KBM-7 (cell line): ENCODE results near the gene YTHDF1.
"Not testable (repeated sequence)": the region's sequence is repeated elsewhere in the genome, so short reads cannot be mapped to it uniquely, and the experiment has no call there.

ENCODE experiments used
- DNase-seq: peaks from one replicate; pipeline ENCODE4 v3.0.0-alpha.2; 2015
- in situ Hi-C: fragments of 300-500 bp; cut with MboI; formaldehyde crosslinking; loops from 2 replicates; pipeline ENCODE4 v1.14.3; 2020; ENCODE audit warnings: low sequenced_read_pairs, low pct_unique_long_range_greater_than_20kb, mixed read lengths

YTHDF1 gene

DNA sequence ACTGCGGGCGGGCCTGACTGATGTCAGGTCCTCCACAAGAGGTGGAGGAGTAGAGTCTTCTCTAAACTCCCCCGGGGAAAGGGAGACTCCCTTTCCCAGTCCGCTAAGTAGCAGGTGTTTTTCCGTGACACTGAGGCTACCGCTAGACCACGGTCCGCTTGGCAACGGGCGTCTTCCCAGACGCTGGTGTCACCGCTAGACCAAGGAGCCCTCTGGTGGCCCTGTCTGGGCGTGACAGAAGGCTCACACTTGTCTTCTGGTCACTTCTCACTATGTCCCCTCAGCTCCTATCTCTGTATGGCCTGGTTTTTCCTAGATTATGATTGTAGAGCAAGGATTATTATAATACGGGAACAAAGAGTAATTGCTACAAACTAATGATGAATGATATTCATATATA is 35.4 kb upstream of the YTHDF1 start:
- in situ Hi-C loops: not testable (repeated sequence)

DNA sequence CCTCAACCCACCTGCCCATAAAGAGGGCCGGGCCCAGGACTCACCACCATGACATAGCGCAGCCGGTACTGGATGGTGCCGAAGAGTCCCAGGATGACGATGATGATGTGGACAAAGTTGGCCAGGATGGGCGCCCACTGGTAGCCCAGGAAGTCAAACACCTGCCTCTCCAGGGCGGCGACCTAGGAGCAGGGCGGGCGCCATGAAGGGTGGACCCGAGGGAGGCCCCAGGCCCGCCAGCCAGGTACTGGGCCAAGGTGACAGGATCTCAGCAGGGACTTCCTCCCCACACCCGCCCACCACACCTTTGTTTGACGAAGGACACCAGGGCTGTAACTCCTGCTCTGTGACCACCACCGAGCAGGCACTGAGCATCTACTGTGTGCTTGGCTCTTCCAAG is 34.0 kb upstream of the YTHDF1 start:
- no peak for DNase-seq
- in situ Hi-C loops: no loop called here

More for the DNA sequence above, 35.4 kb upstream of the YTHDF1 start:
- peak; percentile 15 for DNase-seq

DNA sequence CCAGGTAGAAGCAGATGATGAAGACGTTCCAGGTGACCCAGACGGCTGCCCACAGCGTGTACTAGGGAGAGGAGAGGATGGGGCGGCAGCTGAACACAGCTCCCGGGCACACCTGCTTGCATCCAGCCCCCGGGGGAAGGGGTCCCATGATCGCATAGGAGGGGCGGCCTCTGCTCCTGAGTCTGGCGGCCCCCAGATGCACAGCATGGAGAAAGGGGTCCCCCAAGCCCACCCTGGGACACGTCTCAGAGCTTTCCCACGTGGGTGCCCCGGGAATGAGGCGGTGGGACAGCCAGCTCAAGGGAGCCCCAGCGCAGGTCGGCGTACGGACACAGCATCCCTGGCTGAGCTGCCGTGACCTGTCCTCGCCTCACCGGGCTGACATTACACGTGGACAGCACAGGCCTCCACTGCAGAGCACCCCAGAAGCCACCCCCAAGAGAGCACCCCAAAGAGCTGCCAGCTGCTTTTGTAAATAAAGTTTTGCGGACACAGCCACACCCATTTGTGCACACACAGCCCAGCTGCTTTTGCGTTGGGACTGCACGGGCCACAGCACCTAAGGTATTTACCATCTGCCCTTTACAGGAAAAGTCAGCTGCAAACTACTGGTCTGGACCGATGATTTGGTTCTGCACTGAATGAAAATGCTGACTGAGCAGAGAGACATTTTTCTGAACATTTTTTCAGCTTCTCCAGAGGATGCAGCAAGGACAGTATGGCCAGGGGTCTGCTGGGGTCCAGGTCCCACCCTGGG is 33.1 kb upstream of the YTHDF1 start:
- in situ Hi-C loops: no loop called here

DNA sequence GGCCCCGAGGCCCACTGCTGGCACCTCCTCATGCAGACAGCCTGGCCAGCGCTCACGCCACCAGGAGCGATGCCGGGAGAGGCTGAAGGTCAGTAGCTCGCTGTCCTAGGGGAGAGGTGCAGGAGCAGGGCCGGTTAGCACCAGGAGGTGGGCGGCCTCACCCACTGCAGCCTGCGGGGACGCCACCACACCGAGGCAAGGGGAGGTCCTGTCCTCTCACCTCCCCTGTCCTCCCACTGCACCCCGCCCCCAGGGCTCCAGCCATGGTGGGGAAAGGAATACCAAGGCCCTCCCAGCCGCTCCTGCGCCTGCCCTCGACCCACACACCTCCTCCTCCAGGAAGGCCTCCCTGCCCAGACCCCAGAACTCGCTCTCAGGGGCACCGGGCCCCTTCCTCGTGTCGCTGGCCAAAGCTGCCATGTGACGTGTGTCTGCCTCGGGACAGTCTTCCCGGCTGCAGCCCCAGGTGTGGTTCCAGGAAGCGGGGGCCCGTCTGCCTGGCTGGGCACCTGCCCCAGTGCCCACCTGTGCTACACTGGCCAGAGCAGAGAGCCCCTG is 31.8 kb upstream of the YTHDF1 start:
- DNase-seq: no peak
- in situ Hi-C loops: no loop called here

More for the DNA sequence above, 33.1 kb upstream of the YTHDF1 start:
- no peak for DNase-seq

DNA sequence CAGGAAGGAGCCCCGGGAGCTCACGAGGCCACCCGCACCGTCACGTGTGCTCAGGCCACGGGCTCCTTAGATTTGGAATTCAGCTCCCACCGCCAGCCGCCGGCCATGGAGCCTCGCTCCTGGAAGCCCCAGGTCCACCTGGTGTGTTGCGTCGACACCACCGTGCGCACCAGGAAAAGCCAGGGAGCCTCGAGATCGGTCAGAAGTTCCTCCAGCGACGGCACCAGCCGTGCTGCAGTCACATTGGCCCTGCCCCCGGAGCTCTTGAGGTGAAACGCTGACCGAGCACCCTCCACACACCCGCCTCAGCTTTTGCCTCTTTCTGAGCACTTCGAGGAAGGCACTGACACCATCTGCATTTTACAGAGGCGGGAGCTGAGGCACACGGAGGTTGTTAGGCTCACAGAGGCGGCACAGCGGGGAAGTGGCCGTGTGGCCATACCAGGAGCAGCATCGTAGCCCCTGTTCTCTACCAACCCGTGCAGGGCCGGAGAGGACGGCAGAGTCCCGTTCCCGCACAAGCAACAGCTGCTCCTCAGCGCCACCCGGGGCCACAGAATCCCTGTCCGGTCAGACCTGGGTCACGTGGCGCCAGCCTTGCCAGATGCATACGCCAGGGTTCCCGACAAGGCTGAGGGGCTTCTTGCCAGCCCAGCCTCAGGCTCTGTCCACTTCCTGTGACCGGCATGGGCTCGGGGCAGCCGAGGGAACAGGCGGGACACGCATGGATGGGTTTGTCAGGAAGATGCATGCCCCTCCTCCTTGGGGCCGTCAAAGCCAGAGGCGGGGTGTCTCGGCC is 30.8 kb upstream of the YTHDF1 start:
- no peak for DNase-seq
- in situ Hi-C loops: no loop called here

DNA sequence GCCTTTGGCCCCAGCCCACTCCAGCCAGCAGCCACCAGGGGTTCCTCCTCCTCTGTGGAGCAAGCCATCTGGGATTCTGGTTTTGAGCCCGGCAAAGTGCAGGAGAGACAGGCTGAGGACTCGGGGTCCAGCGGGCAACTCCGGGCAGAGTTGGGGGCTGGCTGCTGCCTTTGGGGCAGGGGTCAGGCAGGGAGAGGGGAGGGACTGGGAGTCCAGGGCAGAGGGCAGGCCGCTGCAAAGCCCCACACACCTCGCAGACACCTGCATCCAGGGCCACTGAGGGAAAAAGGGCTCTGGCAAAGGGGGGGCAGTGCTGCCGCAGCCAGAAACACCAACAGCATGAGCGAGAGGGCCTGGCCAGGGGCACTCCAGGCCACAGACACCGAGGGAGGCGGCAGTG is 28.5 kb upstream of the YTHDF1 start:
- in situ Hi-C loops: no loop called here
- DNase-seq: no peak

DNA sequence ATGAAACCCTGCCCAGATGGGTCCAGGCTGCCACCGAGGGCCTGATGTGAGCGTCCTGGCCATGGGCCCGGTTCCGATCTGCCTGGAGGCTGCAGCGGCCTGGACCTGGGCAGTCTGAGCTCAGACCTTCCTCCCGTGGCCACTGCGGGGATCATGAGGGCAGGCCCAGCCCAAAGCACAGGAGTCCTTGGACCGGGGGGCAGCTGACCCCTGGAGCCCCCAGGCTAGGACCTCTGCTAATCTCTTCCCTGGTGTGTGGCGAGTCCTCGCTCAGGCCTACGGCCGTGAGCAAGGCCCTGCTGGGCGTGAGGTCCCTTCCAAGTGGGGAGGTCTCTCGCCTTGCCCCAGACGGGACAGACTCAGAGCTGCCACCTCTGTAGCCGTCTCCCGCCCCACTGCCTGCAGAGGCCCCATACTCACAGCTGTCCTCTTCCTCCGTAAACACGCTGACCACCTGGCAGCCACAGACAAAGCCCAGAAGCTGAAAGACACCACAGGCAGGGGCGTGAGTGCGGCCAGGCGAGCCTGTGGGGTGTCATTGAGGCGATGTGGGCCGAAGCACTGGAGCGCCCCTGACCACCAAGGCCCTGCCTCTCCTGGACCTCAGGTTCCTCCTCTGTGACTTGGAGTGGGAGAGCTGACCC is 27.8 kb upstream of the YTHDF1 start:
- in situ Hi-C loops: no loop called here
- no peak for DNase-seq

DNA sequence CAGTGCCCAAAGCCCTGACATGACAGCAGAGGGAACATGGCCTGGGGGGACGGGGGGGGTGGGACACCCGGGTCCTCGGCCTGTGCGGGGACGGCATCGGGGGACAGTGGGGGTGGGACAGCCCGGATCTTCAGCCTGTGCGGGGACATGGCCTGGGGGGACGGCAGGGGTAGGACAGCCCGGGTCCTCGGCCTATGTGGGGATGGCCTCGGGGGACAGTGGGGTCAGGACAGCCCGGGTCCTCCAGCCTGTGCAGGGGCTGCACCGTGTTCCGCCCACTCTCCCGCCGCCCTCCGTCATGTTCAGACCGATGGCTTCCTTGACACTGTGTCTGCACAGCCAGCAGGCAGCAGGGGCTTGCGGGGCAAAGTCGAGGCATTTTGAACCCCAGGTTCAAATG is 26.8 kb upstream of the YTHDF1 start:
- DNase-seq: no peak
- in situ Hi-C loops: no loop called here

DNA sequence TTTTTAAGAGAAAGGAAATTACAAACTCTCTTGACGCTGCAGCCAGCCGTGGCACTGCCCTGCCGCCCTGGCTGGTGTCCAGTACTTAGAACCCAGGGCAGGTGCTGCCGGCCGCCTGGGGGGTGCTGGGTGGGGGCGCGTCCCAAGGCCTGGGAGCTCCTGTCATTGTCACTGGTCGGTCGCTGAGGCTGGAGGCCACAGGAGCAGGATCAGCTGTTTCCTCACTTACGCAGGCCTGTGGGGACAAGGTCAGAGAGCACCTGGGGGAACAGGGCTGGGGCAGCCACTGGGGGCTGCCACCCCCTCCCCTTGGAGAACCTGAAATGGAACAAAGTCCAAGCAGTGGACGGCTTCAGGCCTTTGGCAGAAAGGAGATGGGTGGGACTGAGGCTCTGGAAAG is 25.3 kb upstream of the YTHDF1 start:
- in situ Hi-C loops: no loop called here
- no peak for DNase-seq

DNA sequence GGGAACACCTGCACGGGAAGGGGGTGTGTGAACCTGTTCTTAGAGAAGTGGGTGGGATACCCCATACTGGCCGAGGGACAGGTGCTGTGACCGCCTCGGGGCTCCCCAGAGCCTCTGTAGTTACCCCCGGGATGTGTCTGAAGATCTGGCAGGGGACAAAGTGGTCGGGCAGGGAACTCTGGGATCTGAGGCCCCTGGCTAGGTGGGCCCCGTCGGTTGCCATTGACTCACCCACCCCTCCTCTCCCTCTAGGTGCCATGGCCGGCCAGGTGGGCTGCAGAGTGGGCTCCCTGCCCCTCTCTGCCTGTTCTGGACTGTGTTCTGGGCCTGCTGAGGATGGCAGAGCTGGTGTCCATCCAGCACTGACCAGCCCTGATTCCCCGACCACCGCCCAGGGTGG is 24.1 kb upstream of the YTHDF1 start:
- in situ Hi-C loops: no loop called here
- DNase-seq: no peak

DNA sequence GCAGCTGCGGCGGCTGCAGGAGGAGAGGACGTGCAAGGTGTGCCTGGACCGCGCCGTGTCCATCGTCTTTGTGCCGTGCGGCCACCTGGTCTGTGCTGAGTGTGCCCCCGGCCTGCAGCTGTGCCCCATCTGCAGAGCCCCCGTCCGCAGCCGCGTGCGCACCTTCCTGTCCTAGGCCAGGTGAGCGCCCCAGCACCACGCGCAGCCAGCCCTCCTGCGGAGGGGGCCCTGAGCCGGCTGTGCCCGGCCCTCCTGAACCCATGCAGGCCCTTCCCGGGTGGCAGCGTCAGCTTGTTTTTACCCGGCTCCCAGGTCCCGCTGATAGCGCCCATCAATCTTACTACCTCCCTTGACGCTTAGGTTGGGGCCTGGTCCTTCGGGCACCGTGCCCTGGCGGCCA is 23.5 kb upstream of the YTHDF1 start:
- in situ Hi-C loops: no loop called here

DNA sequence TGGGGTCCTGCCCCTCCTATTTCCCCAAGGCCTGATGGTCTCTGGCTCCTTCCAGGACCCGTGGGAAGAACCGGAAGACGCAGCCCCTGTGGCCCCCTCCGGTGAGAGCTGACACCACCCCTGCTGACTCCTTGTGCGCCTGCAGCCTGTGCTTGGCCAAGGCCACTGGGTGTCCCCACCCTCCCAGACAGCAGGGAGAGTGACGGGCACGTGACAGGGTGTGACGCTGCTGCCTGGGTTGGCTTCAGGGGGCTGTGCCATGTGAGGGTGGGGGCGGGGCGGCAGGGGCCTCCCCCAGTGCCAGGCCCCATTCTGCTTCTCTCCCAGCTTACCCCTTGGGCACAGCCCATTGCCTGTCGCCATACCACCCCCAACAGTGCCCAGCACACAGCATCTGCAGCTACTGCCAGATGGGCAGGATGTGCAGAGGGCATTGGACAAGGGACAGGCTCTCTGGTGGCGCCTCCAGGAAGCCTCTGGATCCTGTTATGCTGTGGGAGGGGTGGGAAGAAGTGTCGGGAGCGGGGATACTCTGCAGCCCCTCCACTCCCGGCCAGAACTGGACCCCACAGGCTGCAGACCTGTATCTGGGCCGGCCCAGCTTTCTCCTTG is 22.7 kb upstream of the YTHDF1 start:
- in situ Hi-C loops: no loop called here
- DNase-seq: no peak

More for the DNA sequence above, 23.5 kb upstream of the YTHDF1 start:
- no peak for DNase-seq

DNA sequence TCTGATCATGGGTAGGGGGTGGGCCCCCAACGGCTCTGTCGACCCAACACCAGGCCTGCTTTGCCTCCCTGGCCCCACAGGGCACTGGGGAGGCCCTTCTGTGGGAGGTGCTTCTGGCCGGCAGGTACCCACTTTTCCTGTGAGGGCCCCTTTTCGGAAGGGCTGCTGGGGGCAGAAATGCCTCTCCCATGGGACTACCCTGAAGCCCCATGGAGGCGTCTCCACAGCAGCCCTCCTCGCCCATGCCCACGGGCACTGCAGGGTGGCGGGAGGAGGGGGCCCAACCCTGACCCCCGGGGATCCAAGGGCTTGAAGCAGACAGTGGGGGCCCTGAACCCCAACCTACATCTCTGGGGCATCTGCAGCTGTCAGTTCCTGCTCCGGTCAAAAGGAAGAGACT is 22.1 kb upstream of the YTHDF1 start:
- in situ Hi-C loops: no loop called here
- DNase-seq: no peak

DNA sequence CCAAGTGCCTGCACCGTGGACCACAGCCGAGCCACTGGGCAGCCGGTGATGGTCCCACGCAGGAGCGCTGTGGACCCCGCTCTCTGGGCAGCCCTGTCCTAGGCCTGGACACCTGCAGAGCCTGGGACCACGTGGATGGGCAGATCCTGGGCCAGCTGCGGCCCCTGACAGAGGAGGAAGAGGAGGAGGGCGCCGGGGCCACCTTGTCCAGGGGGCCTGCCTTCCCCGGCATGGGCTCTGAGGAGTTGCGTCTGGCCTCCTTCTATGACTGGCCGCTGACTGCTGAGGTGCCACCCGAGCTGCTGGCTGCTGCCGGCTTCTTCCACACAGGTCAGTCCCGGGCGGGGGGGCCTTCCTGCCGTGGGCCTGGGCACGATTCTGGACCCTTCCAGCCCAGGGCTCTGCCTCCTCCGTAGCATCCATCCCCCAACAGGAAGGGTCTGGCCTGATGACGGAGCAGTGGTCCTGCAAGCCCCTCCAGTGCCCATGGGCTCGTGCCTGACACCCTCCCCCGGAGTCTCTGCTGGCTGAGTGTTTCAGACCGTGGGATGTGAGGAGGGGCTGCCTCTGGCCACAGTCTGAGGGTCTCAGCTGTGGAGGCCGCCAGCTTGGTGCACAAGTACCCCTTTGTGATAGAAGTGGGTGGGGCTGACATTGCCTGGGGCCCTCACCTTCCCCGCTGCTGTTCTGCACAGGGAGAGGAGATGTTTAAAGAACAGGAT is 20.3 kb upstream of the YTHDF1 start:
- in situ Hi-C loops: no loop called here
- DNase-seq: no peak

DNA sequence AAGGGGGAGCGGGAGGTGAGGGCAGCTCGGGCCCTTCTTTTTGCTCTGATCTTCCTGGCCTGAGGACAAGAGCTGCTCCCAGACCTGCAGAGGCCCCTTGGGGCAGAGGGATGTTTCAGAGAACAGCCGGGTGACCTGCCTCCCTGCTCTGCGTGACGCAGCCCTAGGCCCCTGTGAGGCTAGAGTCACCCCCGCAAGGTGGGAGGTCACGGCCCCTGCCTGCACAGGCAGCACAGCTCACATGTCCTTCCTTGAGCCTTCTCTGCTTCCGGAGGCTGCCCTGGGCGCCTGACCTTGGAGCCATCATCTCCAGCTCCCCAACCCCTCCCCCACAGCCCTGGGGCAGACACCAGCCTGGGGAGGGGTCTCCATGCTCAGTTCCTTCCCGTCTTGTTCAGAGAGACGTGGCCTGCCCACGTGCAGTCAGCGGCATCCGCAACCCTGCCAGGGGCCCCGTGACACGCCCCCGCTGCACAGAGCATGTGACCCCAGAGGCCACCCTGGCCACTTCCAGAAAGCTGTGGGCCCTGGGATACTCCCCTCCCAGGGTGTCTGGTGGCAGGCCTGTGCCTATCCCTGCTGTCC is 19.6 kb upstream of the YTHDF1 start, which contains the start of gene BIRC7:
TSS of gene BIRC7 (plus strand) at position 507 of the 585 bp plus-strand sequence. CDS start 192 bp downstream, outside the sequence.
- in situ Hi-C loops: no loop called here
- DNase-seq: no peak

DNA sequence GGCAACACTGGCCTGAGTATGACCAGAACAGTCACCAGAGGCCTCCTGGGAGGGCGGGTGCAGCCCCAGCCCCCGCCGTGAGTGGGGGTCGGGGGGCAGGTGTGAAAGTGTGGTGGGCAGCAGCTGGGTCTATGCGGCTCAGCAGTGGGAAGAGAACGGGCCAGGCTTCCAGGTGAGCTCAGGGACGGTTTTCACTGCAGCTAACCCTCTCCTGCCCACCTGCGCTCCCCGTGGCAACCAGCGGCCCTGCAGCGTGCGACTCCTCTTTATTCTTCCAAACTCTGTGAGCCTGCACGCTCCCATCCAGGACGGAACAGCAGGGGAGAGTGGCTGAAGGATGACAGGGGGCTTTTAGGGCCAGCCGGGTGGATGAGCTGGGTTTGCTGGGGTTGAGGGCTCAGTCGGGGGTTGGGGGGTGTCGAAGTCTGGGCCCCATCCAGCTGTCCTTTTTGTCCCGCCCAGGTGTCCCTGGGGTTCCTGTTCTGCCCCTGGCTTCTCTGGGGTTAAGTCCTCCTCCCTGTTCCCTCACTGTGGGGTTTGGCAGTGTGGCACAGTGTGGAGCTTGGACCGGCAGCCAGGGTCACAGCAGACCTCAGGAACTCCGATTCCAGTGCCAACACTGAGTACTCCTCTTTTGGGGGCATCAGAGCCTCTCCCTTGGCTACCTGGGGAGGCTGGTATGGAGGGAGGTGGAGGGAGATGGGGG is 18.9 kb upstream of the YTHDF1 start:
- DNase-seq: peak; percentile 13
- in situ Hi-C loops: no loop called here

DNA sequence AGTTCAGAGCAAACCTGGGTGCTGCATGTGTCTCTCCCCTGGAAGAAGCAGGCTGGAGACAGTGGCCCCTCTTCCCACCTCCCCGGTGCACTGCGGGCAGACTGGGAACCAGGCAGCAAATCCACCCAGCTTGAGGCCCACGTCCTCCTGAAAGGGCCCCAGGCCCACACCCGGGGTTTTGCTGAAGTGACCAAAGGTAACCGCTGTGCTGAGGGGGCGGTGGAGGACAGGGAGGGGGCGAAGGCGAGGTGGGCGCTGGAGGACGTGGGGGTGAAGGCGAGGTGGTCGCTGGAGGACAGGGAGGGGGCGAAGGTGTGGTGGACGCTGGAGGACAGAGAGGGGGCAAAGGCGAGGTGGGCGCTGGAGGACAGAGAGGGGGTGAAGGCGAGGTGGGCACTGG is 18.0 kb upstream of the YTHDF1 start:
- in situ Hi-C loops: no loop called here
- DNase-seq: no peak

DNA sequence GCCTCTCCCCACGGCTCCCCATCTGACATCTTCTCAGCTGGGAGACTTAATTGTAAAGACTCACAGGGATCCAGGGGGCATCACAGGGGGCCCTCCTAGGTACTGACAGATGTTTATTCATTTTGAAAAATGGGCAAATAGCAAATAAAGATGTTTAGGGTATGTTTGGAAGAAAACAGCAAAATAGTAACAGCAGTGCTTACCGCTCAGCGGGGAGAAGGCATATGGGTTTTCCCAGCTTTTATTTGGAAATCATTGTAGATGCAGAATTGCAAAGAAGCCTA is 17.1 kb upstream of the YTHDF1 start:
- in situ Hi-C loops: no loop called here
- DNase-seq: no peak
